GM20431 (cell line): Measurements from ENCODE around the gene FAM240B.

ENCODE experiments used
- in situ Hi-C: fragments of 300-500 bp; cut with MseI, MboI; formaldehyde crosslinking; loops from one replicate; pipeline ENCODE4 v1.15.0; 2020; ENCODE audit warnings: low sequenced_read_pairs; ENCODE audit not compliant: unreplicated experiment

The FAM240B gene

DNA sequence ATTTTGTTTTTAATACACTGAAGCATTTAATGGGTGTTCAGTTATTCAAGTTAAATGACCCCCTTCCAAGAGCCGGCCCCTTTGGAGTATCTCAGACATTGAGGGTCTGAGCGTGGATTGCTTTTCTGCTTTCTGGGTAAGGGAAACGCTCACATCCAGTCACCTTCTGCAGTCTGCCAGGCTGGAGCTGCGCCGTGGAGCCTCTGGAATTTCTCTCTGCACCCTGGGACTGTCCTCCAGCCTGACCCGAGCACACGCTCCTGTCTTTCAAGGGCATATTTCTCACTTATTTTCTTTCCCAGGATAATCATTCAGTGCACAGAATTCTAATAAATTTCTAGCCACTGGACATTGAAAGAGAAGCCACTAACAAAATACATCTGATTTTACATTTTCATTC, 13.4 kb downstream of the FAM240B start:
- in situ Hi-C loops, result no loop called here

DNA sequence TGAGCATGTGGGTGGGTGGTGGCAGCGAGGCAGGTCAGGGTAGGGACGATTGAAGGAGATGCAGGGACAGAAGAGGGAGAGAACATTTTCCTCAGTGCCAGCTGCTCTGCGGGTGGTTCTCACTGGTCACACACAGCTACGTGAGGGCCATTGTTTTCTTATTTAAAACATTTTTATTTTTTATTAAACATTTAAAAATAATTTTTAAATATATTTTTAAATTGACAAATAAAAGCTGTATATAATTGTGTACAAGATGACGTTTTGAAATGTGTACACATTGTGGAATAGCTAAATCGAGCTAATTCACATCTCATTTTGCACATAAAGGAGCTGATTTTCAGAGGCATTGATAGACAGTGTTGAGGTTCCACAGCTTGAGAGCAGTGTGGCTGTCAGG, 14.0 kb downstream of the FAM240B start:
- in situ Hi-C loops, result no loop called here

DNA sequence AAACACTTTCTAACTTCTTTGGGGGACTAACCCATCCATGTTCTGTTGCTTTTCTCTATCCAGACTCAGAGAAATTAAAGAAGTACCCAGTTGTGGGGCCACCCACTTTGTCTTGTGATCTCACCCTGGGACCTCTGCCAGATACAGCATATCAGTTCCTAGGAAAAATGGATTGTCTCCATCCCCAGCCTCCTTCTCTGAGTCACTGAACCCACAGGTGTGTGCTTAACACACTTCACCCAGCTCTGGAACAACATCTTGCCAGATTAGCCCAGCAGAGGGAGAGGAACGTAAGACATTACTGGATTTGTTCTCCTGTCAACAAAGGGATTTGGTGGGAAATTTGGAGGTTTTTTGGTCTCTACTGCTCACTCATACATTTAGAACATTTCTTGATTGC, 19.2 kb downstream of the FAM240B start:
- in situ Hi-C loops, result no loop called here

- in situ Hi-C loops, result no loop called here
Measured at GRCh38 chr9:38699337-38699736, 20.6 kb downstream of the FAM240B start.

- in situ Hi-C loops, result no loop called here
Measured at GRCh38 chr9:38697776-38698300, 22.1 kb downstream of the FAM240B start.

DNA sequence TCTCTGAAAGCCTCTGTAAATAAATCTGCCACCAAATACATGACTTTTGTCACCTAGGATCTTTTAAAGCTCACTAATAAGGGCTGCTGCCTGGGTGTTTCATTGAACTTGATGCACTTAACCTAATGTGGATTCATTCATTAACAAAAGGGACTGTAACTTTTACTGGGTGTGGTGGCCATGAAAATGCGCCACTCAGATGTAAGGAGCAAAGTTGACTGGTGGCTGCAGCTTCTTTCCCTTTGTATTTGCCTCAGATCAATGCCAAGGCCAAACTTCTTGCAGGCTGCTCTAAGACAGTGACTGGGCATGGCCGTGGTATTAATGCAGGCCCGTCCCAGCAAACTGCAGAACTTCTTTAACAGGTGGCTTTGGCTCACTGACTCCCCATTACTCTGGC, 22.9 kb downstream of the FAM240B start:
- in situ Hi-C loops, result no loop called here

DNA sequence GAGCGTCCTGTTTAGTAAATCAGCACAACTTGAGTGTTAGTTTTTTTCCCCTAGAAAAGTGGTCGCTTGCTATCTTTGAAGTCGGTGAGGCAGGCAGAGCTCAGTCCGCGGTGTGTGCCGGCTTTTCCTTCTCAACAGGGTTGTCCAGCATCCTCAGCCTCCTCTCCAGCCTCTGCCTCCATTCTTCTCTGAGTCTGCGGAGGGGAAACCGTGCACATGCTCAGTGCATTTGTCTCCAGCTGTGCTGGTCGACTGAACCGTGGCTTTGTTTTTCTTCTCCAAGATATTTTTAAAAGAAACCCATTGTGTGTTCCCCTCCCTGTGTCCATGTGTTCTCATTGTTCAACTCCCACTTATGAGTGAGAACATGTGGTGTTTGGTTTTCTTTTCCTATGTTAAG, 25.3 kb downstream of the FAM240B start:
- in situ Hi-C loops, result no loop called here

DNA sequence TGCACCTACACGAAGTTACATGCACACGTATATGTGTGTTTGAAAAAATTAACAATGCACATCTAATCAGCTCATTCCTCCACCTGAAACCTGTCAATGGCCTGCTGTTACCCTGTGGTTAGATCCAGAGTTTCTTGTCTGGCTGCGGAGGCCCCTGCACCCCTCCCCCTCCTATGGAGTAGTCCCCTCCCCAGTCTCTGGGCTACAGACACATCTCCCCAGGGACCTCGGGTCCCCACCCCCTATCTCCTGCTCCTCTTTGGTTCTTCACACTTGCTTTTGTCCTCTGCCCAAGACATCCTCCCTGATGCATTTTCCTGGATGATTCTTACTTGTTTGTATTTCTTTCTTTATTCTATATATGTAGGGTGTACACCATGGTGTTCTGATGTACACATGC, 27.2 kb downstream of the FAM240B start:
- in situ Hi-C loops, result no loop called here

- in situ Hi-C loops, result no loop called here
Measured at GRCh38 chr9:38690574-38690973, 29.4 kb downstream of the FAM240B start.

GRCh38 chr9:38689678-38690077, 30.3 kb downstream of the FAM240B start:
- in situ Hi-C loops, result no loop called here

GRCh38 chr9:38687992-38688391, 31.9 kb downstream of the FAM240B start:
- in situ Hi-C loops, result no loop called here

- in situ Hi-C loops, result no loop called here
Measured at GRCh38 chr9:38687389-38687842, 32.5 kb downstream of the FAM240B start.

- in situ Hi-C loops, result no loop called here
Measured at GRCh38 chr9:38686933-38687332, 33.0 kb downstream of the FAM240B start.

DNA sequence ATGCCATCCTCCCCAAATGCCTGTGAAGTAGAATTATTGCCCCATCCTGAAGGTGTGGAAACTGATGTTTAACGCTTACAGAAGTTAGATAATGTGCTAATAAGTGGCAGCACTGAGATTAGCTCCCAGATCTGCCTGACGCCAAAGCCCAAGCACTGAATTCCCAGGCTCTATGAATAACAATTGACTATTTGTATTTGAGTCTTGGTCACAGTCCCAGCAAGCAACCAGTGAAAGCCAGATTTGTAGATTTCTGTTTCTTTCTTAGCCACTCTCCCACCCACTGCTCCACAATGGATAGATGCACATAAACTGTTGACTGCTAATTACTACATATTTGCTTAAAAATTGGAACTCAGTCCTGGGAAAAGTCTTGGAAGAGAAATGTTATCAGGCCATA, 34.4 kb downstream of the FAM240B start:
- in situ Hi-C loops, result no loop called here

- in situ Hi-C loops, result no loop called here
Measured at GRCh38 chr9:38683336-38683735, 36.6 kb downstream of the FAM240B start.

DNA sequence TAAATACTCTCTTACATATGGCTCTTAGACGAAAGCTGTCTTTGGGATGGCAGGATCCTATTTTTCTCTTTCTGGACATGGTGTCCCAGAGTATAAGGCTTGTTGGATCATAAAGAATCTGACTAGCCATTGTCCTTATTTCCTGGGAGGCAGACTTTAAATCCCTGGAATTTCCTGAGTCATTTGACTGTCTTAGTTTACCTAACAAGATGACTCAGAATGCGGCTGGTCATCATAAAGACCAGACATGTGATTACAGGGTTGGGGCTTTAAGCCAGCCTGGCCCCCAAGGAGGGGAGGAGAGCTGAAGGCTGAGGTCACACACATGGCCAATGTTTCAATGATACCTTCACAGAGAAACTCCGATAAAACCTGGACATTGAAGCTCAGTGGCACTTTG, 37.2 kb downstream of the FAM240B start:
- in situ Hi-C loops, result no loop called here

DNA sequence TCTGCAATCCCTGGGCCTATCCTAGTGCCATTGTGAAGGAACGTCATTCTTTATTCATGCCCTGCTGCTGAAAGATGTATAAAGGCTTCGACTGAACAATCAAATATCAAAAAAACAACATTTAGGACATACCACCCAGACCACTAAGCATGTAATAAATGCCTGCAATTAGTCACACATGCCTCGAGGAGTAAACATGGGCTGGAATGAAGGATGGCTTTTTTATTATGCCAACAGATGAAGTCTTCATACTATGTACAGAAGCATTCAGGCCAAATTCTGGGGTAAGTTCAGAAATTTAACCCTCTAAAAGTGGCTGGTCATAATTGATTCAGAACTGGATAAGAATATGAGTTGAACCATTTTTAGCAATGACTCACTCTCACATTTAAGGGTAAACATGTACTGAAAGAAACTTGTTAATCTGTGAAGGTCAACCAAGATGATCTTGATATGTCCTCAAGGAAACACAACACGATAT, 38.1 kb downstream of the FAM240B start:
- in situ Hi-C loops, result no loop called here

- in situ Hi-C loops, result no loop called here
Measured at GRCh38 chr9:38680837-38681445, 39.0 kb downstream of the FAM240B start.

DNA sequence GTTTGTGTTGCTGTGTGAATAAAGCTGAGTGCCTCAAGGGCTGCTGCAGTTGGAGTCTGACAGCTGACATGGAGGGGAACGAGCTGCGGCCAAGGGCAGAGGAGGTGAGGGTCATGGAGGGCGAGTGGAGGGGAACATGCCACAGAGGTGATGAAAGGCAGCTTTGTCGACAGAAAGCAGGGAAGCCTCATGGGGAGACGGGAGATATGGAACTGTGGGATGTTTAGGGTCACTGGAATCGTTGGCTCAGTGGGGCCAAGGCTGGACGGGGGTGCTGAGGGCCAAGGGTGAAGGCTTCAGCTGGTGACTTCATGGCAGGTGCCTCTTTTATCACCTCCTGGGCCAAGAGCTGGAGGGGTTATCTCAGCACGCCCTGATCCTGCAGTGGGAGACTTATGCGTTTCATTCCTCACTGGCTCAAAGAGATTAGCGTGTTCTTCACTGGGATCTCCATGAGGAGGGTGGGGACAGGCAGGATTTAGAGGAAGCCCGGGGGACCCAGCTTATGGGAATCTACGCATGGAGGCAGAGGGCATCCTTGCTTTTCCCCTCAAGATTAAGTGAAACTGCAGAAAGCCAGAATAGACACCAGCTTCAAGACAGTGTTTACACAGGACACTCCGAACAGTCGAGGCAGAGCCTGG, 42.2 kb downstream of the FAM240B start:
- in situ Hi-C loops, result no loop called here

- in situ Hi-C loops, result no loop called here
Measured at GRCh38 chr9:38675831-38676230, 44.1 kb downstream of the FAM240B start.

- in situ Hi-C loops, result no loop called here
Measured at GRCh38 chr9:38675211-38675610, 44.7 kb downstream of the FAM240B start.
